ENCODE results near the gene ST8SIA1. TPM values are rescaled to one million over a fixed set of nuclear protein-coding genes. Genes with fewer than 3 reads are reported as not detected.

The ST8SIA1 gene
- total and polyA plus RNA-seq, 2 of the 4 experiments (the other 2 are of a cell fraction): not detected

- H3K23ac ChIP-seq (ENCODE audit: low read depth, low read length): no peak overlapping the region
- no peak for ATAC-seq (ENCODE audit: low read depth)
- H4K91ac ChIP-seq (ENCODE audit: insufficient read depth, low read depth, low read length): no peak overlapping the region
- no peak overlapping the region for H3K4me2 ChIP-seq (ENCODE audit: low read depth, low read length)
- no peak overlapping the region for H3K4ac ChIP-seq (ENCODE audit: low read depth, low read length)
- H2BK20ac ChIP-seq (ENCODE audit: low read depth, low read length): no peak overlapping the region
- no peak overlapping the region for H3K18ac ChIP-seq (ENCODE audit: low read depth, low read length)
- no peak overlapping the region for H2AFZ ChIP-seq (replicated peaks; ENCODE audit: low read length, poor library complexity)
- H2BK5ac ChIP-seq (ENCODE audit: low read depth, low read length, poor library complexity, severe bottlenecking): no peak overlapping the region
- H3K9ac ChIP-seq (ENCODE audit: low read depth, low read length): no peak overlapping the region
- H4K5ac ChIP-seq (ENCODE audit: low read depth, low read length): no peak overlapping the region
- H3K36me3 ChIP-seq (ENCODE audit: control insufficient read depth, insufficient read depth, low read length): no peaks in the 10 kb centered on the region
- no TSS peak for BruUV-seq (replicated peaks)
- H2AK5ac ChIP-seq (ENCODE audit: low read depth, low read length): no peak overlapping the region
- no peak overlapping the region for H3K4me3 ChIP-seq (ENCODE audit: insufficient read depth, low read depth, low read length)
- H3K56ac ChIP-seq (ENCODE audit: extremely low read depth, insufficient read depth, low read length): no peak overlapping the region
- peaks cover 24% of the 10 kb centered on the region for H3K27me3 ChIP-seq (ENCODE audit: control insufficient read depth, insufficient read depth, low read length)
- DNase-seq: no peak
- dilution Hi-C loops (cut with HindIII; ENCODE audit: low sequenced_read_pairs, unreplicated experiment): no loop called here
- H2BK15ac ChIP-seq (ENCODE audit: low read depth, low read length): no peak overlapping the region
- no CpG with 5 or more reads among the region's 4 CpGs for WGBS, 2 experiments (ENCODE audit: extremely low coverage in 2 of 2, insufficient read length in 1 of 2)
- no peak overlapping the region for H2BK120ac ChIP-seq (ENCODE audit: low read depth, low read length)
- ChIA-PET POLR2A (ENCODE audit: unreplicated experiment) (no interaction called here), CTCF (no interaction called here)
- no peak overlapping the region for H4K8ac ChIP-seq (ENCODE audit: low read depth in 2 of 2, low read length in 2 of 2)
- no peak overlapping the region for H3K27ac ChIP-seq (ENCODE audit: insufficient read depth, low read length)
- intact Hi-C loops (cut with micrococcal nuclease): no loop called here
- no peaks in the 10 kb centered on the region for H3K9me1 ChIP-seq (ENCODE audit: insufficient read depth, low read length)
- no peak overlapping the region for H3K14ac ChIP-seq (replicated peaks; ENCODE audit: low read depth, low read length)
- H3K79me1 ChIP-seq (ENCODE audit: low read depth in 1 of 2, low read length in 2 of 2): no peaks in the 10 kb centered on the region
- in situ Hi-C loops (cut with MboI; ENCODE audit: low sequenced_read_pairs): no loop called here
- no peaks in the 10 kb centered on the region for H3K4me1 ChIP-seq (ENCODE audit: control insufficient read depth, insufficient read depth, low read length)
- no peak overlapping the region for H2AK9ac ChIP-seq (replicated peaks; ENCODE audit: low read depth, low read length, poor library complexity)
- TF ChIP-seq RFX5 (IDR thresholded peaks at IDR 0.05; ENCODE audit: low read depth, low read length): no peak
- TF ChIP-seq FOS (IDR thresholded peaks at IDR 0.05; ENCODE audit: low read depth, low read length): no peak
- TF ChIP-seq RAD21 (IDR thresholded peaks at IDR 0.05; ENCODE audit: low read length): no peak
- TF ChIP-seq RCOR1 (IDR thresholded peaks at IDR 0.05; ENCODE audit: insufficient replicate concordance, low read length): no peak
- TF ChIP-seq MAZ (IDR thresholded peaks at IDR 0.05; ENCODE audit: borderline replicate concordance, low read depth, low read length): no peak
- no peak for TF ChIP-seq CTCF (conservative IDR thresholded peaks at IDR 0.05; ENCODE audit: low read depth, low read length)
- TF ChIP-seq BHLHE40 (IDR thresholded peaks at IDR 0.05; ENCODE audit: low read depth, low read length): no peak
- no peak for TF ChIP-seq USF2 (IDR thresholded peaks at IDR 0.05; ENCODE audit: low read depth, low read length)
- no peak for TF ChIP-seq CEBPB (IDR thresholded peaks at IDR 0.05; ENCODE audit: low read depth, low read length)
- TF ChIP-seq NFE2L2 (IDR thresholded peaks at IDR 0.05; ENCODE audit: low read depth, low read length): no peak
- no peak for TF ChIP-seq MXI1 (IDR thresholded peaks at IDR 0.05; ENCODE audit: borderline replicate concordance, low read depth, low read length)
- TF ChIP-seq CHD1 (IDR thresholded peaks at IDR 0.05; ENCODE audit: low read depth, low read length): no peak
- no peak for TF ChIP-seq SMC3 (IDR thresholded peaks at IDR 0.05; ENCODE audit: low read depth, low read length)
- no peak for TF ChIP-seq ELK1 (IDR thresholded peaks at IDR 0.05; ENCODE audit: borderline replicate concordance, low read depth, low read length)
- no peak for TF ChIP-seq MAFK (IDR thresholded peaks at IDR 0.05; ENCODE audit: low read depth, low read length)
- TF ChIP-seq POLR2A (IDR thresholded peaks at IDR 0.05; ENCODE audit: low read depth, low read length): no peak
- H4K20me1 ChIP-seq (ENCODE audit: insufficient read depth, low read length): no peaks in the 10 kb centered on the region
- no peaks in the 10 kb centered on the region for H3K9me3 ChIP-seq (ENCODE audit: control insufficient read depth, insufficient read depth, low read length)
These were observed 9.3 kb downstream of the ST8SIA1 start for GRCh38 chr12:22325218-22325617.
